CD4-positive, alpha-beta T cell treated with Interleukin-17A for 4 hours (primary cell): ENCODE data around the gene GAMT.

ENCODE experiments used
- DNase-seq: peaks from one replicate; pipeline ENCODE4 v3.0.0-alpha.2; 2020; ENCODE audit warnings: mixed read lengths

GAMT gene

DNA sequence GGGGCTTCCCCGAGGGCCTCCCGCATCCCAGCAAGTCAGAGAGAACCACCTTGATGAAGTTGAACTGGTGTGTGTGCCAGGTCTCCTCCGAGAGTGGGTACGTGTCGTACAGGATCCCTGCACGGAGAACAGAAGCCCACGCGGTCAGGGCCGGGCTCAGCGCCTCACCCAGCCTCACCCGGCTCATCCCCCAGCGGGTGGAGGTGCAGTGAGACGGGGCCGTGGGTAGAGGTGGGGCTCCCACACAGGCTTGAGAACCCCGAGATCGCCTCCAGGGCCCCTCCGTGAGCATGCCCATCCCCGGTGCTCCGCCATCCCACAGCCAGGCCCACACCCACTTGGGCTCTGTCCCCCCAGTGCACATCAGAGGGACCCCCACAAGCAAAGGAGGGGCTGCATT lies 2.3 kb downstream of the GAMT start:
- no peak for DNase-seq

DNA sequence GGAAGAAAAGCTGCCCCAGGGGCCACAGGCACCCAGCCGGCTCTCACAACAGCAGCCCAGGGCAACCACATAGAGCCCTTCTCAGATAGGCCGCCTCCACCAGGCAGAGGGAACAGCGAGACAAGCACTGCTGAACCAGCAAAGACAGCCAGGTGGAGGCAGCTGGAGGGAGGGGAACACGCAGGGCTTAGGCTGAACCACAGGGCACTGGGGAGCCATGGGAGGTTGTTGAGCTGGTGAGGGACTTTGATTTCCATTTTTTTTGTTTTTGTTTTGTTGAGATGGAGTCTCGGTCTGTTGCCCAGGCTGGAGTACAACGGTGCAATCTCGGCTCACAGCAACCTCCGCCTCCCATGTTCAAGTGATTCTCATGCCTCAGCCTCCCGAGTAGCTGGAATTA lies 3.5 kb downstream of the GAMT start:
- no peak for DNase-seq

DNA sequence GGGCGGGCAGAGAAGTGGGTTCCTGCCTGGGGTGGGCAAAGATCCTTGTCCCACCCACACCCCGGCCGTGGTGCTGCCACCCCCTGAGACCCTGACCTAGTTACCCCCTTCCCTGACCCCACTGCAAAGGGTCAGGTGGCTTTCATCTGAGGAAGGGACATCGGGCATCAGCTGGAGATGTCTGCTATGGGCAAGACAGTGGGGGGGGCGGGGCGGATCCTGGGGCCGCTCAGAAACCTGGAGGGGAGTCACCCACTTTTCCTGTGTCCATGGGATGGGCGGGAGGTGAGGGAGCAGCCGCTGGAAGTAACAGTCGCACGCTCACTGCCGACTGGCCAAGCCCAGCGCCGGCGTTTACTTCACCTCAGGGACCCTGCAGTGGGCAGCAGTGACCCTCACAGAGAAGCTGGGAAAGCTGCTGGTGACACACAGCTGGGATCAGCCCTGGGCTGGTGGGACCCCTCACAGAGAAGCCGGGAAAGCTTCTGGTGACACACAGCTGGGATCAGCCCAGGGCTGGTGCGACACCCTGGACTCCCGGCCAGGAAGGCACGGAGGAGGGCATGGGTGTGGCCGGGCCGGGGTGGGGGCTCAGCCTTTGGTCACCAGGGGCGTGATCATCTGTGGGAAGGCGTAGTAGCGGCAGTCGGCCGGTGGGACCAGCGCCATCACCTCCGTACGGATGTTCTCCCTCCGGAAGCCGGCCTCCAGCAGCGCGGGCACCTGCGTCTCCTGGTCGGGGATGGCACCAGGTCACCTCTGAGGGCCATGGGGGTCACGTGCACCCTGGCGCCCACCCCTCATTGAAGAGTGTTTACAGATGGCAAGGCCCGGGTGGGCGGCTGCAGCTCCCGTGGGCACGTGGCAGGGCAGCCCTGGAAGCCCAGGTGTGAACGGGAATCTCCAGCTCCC lies 4.3 kb downstream of the GAMT start:
- no peak for DNase-seq

DNA sequence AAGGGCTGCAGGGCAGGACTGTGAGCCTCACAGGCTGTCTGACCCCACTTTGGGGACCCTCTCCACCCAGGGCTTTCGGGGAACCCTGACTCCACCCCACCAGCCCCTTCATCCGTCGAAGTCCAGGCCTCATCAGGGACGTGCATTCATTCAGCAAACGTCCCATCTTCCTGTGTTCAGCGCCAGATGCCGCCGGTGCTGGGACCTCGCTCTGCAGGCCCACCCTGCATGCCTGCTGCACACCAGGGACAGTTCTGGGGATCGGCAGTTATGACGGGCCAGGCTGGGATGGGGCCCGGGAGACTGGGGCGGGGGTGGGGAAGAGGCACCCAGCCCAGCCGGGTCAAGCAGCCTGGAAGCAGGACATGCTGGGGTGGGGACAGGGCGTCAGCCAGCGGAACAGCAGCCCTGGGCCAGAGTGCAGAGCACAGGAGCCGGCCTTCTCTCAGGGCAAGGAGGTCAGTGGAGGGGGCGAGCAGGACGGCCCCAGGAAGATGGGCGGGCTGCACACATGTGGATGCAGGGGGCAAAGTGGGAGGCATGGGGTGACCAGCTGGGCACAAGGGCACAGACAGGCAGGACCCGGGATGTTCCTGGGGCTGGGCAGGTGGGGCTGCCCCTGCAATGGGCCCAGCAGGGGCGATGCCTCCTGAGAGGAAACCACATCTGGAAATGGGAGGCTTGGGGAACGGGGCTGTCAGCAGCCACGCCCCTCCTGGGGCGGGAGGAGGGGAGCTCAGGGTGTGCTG lies 5.1 kb downstream of the GAMT start:
- no peak for DNase-seq

DNA sequence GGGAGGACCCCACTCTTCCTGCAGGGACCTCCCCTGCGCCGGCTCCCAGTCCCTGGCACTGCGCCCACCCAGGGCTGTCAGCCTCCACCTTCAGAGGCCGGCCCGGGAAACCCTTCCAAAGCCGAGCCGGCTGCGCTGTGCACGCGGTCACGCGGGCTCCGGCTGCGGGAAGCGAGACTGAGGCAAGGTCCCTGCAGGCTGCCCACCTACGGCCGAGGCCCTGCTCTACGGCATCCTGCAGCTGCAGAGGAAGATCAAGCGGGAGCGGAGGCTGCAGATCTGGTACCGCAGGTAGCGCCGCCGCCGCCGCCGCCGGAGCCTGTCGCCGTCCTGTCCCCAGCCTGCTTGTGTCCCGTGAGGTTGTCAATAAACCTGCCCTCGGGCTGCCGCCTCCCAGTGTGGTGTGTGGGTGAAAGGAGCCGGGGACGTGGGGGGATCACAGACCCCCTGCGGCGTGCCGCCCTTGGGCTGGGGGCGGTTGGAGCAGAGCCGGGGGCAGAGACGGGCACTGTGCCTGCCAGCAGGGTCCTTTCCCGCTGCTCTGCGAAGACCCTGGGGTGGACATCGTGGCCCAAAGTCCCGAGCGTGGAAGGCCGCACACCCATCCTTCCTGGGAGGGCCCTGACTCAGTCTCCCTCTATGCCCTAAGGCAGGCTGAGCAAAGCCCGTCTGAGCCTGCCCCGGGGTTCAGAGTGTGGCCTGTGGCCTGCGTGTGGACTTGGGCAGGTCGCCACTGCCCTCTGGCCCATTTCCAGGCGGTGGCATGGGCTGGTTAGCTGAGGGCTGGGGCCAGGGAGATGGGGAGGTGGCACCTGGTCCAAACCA lies 5.9 kb downstream of the GAMT start:
- no peak for DNase-seq

DNA sequence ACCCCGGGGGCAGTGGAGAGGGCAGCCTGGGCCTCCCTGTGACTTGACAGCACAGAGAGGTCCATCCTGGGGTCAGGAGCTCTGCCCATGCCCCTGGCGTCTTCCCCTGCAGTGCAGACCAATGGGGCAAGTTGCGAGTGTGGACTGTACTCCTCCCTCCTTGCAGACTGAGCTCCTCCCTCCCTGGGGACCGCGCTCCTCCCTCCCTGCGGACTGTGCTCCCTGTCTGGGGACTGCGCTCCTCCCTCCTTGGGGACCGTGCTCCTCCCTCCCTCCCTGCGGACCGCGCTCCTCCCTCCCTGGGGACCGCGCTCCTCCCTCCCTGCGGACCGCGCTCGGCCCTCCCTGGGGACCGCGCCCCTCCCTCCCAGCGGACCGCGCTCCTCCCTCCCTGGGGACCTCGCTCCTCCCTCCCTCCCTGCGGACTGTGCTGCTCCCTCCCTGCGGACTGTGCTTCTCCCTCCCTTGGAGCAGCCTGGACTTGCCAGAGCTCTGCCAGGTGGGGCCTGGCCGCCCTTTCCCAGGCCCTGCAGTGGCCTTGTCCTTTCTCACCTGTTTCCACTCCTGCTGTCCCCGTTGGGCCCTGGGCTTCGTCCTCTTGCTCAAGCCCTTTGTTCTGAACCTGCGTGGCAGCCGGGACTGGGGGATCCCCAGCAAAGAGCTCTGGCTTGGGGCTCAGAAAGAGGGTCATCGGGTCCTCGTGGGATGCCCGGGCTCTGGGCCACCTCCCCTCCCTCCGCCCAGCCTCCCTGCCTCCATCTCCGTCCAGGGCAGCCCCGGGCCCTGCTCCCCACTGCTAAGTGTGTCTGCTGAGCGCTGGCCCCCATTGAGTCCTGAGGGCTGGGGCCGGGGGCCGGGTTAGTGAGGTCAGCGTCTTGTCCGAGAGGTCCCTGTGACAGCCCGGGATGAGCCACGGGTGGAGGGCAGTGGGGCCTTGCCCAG lies 6.8 kb downstream of the GAMT start:
- no peak for DNase-seq

DNA sequence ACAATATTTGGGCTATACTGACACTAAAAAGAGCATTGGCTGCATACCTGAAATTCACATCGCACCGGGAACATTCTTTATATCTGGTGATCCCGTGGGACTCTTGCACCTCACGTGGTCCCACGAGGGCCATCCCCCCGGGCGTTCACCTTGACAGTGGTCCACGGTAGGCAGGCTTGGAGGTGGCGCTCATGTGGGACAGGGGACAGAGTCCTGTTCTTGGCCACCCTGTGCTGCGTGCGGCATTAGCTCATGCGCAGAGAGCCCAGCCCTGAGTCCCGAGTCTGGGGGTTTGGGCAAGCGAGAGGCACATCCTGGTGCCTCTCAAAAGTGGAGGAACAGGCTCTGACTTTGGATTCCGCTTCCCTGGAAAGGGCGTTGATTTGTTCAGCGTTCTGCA lies 7.5 kb downstream of the GAMT start:
- DNase-seq, result no peak

DNA sequence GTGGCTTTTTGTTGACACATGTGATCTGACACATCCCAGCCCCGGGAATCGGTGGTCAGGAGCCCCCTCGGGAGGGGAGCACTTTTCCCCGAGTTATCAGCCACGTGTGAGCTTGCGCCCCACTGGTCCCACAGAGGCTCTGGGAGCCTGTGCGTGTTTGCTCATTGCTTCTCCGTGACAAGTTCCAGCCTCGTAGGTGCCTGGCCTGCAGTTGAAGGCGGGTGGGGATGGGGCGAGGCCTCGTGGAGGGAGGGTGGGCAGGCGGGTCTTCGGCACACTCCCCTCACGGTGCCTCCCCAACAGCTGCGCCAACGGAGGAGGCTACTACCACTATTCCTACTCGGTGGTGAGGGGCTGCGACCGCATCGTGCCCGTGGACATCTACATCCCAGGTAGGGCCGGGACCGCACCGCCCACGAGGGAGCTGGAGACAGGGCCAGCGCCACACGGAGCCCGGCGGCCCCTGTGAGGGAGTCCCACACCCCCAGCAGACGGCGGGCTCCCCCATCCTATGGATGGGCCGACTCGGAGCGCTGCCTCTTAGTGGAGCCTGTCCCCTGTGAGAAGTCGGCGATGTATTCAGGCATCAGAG lies 8.3 kb downstream of the GAMT start:
- DNase-seq, result no peak

DNA sequence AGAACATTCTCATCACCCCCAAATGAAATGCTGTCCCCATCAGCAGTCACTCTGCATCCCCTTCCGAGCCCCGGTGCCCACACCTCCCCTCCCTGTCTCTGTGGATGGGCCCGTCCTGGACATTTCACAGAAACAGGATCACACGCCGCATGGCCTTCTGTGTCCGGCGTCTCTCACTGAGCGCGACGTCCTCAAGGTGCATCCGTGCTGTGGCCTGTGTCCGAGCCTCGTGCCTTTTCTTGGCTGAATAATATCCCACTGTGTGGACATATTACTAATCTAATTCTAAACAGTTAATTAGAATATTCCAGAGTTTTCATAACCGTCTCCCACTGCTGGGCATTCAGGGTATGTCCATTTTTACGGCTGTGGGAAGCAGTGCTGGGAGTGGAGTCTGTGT lies 8.9 kb downstream of the GAMT start:
- DNase-seq, result no peak

DNA sequence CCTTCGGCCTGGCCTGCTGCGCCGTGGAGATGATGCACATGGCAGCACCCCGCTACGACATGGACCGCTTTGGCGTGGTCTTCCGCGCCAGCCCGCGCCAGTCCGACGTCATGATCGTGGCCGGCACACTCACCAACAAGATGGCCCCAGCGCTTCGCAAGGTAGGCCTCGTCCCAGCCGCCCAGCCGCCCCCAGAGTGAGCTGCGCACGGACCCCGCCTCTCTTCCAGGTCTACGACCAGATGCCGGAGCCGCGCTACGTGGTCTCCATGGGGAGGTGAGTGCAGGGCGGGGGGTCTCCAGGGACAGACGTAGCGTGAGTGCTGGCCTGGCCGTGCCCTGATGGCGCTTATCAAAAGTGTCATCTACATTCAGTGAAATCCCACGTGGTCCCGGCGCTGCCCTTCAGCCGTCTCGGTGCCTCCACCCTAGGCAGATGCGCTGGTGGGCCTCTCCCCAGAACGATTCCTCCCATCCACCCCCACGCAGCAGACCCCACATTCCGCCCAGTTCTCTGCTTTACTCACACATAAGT lies 10.4 kb downstream of the GAMT start:
- no peak for DNase-seq

DNA sequence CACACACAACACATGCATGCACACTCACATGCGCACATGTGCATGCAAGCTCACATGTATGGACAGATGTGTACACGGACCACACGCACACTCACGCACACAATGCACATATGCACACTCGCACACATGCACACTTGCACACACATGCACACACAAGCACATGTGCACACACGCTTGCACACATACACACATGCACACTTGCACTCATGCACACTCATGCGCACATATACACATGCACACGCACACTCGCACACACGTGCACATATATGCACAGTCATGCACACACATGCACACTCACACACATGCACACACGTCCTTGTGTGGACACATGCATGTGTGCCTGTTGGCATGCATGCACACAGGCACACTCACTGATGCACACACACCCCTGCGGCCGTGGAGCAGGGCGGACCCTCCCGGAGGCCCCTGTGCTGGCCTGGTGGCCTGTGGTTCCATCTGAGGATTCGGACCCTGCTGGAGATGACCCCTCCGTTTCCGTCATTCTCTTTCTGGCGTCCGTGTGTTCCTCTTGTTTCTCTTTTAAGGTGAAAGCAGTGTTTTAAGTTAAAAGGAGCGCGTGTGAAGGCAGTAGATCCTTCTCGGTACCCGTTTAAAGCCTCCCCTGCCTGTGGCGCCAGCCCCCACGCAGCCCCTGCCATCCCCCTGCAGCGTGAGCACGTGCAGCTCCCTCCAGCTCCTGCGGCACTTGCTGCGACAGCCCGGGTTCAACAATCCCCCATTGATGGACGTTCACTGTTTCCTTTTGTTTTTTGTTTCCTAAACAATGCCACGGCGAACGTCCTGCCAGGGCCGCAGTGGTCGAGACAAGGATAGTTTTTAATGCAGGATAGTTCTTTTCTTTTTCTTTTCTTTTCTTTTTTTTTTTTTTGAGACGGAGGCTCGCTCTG lies 12.1 kb downstream of the GAMT start:
- DNase-seq, result no peak

DNA sequence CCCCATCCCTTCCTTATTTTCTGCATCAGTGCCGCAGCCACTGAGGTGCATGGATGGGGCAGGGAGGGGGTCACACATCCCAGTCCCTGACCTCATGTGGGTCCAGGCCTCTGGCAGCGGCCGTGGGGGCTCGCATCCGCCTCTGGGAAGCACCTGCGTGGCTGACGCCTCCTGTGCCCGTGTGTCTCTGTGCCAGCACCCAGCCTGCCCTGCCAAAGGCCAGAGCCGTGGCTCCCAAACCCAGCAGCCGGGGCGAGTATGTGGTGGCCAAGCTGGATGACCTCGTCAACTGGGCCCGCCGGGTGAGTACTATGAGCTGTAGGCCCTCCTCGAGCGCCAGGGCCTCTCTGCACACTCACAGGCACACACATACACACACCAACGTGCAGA lies 12.7 kb downstream of the GAMT start:
- DNase-seq, result no peak

DNA sequence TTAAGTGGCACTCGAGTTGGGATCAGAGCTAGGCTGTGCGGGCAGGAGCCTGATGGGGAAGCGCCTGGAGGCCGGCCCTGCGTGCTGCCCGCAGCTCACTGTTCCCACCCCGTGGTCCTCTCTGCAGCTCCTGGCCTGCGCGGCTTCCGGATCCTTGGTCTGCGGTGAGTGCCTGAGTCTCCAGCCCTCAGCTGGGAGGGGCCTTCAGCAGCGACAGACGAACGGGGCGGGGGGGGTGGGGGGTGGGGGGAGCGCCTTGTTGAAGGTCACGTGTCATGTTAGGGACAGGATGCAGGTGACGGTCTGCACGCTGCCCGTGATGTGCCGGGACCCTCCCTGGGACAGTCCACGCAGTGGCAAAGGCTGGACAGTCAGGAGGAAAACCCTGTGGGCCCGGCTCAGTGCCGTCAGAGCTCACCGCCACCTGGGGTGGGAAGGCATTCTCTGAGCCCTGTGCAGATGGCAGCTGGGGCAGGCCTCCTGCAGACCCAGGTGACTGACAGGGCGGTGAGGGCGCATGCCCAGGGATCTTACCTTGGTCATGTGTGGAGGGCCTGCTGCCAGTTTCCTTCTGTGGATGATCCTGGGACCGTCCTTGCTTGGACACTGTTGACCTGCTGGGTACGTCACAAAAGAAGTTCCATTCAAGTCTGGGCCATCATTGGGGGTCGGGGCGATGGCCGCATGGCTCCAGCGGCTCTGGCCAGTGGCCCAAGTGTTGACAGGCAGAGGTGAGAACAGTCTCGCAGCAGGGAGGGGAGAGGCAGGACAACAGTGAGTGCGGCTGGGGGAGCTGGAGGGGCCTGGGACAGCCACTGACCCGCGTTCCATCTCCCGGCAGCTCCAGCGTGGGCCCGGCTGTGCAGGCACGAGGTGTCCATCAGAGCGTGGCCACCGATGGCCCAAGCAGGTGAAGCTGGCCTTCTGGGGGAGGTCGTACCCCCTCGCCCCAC lies 13.4 kb downstream of the GAMT start:
- no peak for DNase-seq

DNA sequence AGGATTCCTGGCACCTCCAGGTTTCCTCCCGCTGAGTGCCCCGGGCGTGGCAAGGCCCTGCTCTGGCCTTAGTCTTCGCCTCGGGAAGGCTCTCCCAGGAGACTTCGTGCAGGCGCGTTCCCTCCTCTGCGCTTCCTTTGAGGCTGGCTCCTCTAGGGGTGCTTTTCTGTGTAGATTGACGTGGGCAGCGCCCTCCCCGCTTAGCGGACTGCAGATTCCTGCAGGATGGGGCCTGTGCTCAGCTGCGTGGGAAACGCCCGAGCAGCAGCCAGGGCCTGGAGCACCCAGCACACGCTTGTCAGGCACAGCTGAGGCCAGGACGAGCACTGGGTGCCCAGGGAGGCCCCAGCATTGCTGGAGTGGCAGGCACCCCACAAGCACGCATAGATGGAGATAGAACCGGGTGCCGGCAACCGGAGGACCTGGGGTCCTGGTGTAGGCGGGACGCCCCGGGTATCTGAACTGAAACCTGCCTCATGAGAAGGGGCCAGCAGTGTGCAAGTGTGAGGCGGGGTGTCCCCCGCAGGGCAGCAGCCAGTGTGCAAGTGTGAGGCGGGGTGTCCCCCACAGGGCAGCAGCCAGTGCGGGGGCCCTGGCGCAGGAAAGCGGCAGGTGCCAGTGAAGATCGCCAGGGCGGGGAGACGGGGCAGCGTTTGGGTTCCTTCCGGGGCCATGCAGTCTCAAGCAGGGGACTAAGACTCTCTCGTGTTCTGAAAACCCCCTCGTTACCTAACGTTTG lies 14.2 kb downstream of the GAMT start:
- no peak for DNase-seq

DNA sequence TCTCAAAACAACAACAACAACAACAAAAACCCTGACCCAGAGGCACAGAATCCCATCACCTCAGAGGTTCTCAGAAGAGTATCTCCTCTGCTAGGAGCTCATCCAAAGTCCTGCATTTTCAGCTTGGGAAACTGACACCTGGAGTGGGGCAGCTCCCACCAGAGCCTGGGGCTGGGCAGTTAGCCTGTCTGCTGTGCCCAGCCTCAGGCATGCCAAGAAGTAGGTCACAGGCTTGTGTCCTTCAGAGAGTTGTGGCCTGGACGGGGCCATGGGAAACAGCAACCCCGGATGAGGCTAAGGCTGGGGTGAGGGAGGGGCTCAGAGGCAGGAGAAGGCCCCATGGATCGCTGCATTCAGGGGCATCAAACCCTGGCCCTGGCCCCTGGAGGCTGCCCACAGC lies 15.5 kb downstream of the GAMT start:
- no peak for DNase-seq

DNA sequence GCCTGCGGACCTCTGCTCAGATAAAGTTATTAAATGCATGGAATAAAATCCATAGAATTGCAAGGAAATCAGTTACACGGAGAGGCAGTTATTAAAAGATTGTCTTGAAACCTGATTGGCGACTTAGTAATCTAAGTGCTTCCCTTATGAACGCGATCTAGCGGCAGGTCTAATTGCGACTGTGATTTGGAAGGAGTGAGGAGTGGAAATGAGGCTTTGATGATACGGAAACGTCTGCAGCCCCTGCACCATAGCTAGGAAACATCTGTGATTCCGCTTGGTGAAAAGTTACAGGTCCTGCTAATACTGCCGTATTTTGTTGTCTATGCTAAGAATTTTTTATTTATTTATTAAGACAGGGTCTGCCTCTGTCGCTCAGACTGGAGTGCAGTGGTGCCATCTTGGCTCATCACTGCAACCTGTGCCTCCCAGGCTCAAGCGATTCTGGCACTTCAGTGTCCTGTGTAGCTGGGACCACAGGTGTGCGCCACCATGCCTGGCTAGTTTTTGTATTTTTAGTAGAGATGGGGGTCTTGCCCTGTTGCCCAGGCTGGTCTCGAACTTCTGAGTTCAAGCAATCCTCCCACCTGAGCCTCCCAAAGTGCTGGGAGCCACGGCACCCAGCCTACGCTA lies 16.7 kb downstream of the GAMT start:
- no peak for DNase-seq

DNA sequence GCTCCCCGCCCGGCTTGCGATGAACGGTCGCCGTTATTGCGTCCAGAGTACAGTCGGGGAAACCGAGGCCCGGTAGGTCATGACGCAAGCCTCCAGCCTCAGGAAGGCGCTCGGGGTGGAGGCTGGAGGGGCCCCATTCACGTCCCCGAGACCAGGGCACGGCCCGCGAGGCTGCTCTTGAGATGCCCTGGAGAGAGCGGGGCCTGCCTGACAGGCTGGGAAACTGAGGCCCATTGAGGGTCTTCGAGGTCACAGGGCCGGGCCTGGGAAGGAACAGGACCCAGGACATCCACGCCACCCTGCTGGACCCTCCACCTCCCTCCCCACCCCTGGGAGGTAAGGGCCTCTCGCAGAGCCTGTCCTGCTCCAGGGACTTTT lies 17.3 kb downstream of the GAMT start:
- DNase-seq, result no peak
